NCI-H2107 treated with DMSO at 0.1 percent for 48 hours (cell line): Measurements from ENCODE around the gene AP3B1.
A peak's percentile ranks its signal among the peaks of the same experiment; 100 is the strongest.

Experiments used
- DNase-seq: peaks from one replicate; lab custom pipeline; 2025; ENCODE audit not compliant: unreplicated experiment; lab: John Stamatoyannopoulos, UW

Gene AP3B1

DNA sequence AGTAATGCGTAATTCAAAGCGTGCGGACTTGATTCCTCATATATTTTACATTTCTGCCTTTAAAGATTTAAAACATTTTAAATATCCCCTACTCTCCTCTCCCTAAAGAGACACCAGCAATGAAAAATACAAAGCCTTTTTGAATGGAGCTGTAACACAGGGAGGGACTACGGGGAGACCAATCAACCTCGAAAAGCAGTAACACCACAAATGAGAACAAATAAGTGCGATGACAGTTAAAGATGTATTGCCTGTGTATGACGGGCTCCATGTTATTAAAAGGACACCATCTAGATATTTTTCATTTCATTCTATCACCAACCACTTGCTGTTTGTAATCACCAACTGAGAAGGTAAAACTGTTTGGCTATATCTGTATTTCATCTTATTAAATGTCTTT is 288.0 kb downstream of the AP3B1 start:
- DNase-seq = peak; percentile 27

GRCh38 chr5:78005021-78005785 is 289.3 kb downstream of the AP3B1 start:
- DNase-seq = peak; percentile 70

GRCh38 chr5:78004559-78004958 is 289.9 kb downstream of the AP3B1 start:
- DNase-seq = peak; percentile 69

DNA sequence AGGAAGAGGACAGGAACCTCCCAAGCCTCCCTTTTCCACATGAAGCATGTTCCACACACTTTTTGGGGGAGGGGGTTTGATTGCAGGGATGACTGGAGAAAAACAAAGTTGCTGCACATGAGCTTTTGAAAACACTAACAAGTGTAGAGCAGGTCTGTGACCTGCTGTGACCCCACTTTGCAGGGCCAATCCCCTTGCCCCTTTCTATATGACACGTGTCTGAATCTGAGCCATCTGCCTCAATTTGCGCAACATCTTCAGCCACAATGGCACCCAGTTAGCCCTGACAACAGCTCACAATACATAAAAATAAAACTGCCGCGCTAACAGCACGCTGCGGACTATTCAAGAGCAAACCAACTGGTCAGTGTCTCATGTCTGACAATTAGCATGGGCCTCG is 290.6 kb downstream of the AP3B1 start:
- DNase-seq = peak; percentile 75

DNA sequence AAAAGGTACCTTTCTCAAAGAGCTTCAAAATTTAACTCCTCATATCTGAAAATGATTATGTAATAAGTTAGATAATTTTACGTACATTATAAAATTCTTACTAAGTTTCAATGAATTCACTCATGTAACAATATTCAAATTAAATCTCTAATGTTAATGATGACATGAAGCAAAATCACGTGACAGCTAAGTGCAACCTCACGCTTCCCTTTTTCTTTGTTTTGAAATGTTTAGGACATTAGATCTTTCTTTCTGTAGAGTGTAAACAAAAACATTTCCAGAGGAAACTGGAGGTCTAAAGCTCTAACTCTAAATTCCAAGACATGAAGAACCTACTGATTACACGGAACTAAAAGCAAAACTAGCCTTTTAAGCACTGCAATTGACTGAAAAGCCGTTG is 291.0 kb downstream of the AP3B1 start:
- no peak for DNase-seq

DNA sequence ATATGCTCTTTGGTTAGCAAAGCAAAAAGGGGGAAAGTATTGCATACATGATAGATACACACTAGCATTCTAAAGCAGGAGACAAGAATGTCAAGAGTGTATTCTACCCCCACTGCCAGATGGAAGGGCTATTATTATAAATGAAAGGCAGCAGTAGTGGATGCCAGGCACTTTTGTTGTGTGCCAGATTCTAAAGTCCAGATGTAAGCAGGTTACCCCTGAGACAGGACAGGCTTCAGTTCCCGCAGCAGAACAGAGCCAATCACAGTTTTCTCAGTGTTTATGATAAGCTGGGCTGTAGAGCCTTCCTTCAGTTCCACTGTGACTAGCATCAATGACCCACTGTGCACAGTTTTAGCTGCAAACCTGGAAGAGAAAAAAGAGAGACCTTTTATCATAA is 291.8 kb downstream of the AP3B1 start:
- peak; percentile 45 for DNase-seq

DNA sequence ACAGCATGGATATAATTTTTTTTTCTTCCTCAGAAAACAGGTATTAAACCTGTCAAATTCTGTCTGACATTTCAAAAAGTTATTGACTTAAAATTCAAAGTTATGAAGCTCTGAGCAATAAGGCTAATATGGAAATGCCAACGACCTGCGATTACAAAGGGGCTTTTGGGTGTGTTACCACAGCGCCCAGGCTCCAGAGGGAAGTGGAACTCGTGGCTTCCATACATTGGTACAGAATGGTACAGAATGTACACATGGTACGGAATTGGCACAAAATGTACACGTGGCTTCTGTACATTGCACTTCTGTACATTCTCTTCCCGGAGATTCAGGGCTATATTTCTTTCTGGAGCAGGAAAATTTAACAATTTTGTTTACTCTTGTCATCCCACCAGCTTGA is 293.3 kb downstream of the AP3B1 start:
- DNase-seq = no peak

GRCh38 chr5:78000191-78000590 is 294.3 kb downstream of the AP3B1 start:
- no peak for DNase-seq

GRCh38 chr5:77999399-77999798 is 295.1 kb downstream of the AP3B1 start:
- DNase-seq = no peak

GRCh38 chr5:77996943-77997342 is 297.6 kb downstream of the AP3B1 start:
- no peak for DNase-seq

DNA sequence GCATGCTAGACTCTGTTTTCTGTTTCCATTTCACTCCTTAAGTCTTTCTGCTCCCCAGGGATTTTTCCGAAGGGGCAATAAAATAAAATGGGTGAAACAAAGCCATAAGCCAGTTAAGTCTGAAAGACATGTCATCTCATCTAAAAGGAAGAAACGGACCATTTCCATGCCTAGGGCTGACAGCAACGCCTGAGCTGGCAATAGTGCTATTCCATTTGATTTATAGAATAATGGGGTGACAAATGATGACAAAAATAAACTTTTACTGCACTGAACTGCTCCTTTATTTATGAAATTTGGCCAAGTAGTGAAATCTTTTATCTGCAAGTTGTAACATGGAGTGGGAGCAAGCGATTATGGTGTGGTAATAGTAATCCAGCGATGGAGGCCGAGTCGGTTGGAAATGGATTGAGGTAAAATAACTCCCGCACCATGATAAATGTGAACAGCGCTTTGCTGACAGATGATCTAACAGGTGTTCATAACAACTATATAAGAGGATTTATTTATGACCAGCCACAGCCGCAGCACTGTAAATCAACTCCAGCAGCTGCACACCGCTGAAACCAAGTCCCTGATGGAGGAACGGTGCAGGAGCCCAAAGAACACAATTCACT is 298.6 kb downstream of the AP3B1 start:
- peak; percentile 82 for DNase-seq

DNA sequence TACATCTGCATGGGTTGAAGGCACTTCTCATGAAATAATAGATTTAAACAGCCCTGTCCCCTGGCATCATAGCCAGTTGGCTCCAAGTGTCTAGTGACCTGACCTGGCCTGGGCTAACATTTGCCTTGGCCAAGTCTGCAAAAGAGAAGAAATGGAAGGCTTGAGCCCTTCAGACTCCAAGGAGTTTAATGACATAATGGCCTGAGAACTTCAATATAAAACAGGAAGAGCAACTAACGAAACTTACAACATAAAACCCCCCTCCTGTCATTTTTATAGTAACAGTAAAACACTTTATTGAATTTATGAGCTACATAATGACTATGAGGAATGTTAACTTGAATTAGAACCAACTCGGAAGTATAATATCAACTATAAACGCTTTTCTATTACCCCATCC is 299.6 kb downstream of the AP3B1 start:
- DNase-seq = no peak

- peak; percentile 93 for DNase-seq
Measured at GRCh38 chr5:77993855-77994318, 300.6 kb downstream of the AP3B1 start.

- DNase-seq = peak; percentile 68
Measured at GRCh38 chr5:77993141-77993854, 301.2 kb downstream of the AP3B1 start.

DNA sequence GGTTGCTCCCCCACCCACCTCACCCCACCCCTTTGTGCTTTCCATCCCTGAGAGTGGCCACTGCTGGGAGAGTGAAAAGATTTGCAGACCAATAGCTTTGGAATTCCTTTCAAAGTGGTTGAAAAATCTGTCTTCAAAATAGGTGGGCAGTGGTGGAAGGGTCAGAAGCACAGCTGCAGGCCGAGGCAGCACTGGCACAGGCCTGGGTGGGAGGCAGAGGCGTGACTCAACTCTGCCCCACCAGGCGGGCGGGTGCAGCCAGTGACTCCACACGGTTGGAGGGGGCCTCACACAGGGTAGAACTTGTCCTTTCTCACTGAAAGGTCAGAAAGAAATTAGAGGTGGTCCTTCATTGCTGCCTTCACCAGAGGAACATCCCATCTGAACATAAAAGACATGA is 303.4 kb downstream of the AP3B1 start:
- DNase-seq = no peak

DNA sequence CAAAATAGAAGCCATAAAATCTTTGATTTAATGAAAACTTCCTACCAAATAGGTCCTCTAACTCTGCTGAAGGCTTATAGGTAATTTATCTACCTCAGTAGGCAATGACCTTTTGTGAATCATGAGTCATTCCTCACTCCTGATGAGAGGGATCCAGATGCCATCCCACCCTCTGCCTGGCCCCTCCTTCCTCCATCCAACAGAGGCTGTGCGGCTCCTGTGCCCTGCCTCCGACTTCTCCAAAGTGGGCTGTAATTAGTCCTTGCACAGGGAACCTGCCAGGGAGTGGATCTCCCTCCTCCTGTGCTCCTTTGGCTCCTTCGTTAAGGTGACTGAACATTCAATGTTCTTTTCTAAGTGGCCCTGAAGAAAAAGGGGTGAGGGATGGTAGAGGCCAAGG is 304.5 kb downstream of the AP3B1 start:
- no peak for DNase-seq

DNA sequence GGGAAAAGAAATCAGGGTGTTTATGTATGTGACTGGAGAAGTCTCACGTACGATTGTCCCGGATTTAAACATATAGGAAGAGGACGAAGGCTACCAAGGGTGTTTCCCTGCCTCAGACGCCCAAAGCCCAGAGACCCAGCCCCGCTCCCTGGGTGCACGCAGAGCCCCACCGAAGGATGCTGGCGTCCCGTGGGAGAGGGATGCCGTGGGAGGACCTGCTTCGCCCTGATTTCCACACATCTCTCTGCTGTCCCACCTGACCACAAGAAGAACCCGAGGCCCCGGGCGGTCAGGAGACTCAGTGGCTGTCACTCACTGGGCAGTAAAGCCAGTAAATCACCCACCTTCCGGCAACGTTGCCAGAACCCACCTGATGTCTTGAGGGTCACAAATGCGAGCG is 306.5 kb downstream of the AP3B1 start:
- no peak for DNase-seq

GRCh38 chr5:77987331-77987730 is 307.2 kb downstream of the AP3B1 start:
- no peak for DNase-seq

- DNase-seq = no peak
Measured at GRCh38 chr5:77986261-77986660, 308.2 kb downstream of the AP3B1 start.

GRCh38 chr5:77985247-77985646 is 309.3 kb downstream of the AP3B1 start:
- no peak for DNase-seq

GRCh38 chr5:77984587-77984986 is 309.9 kb downstream of the AP3B1 start:
- DNase-seq = no peak
